Measurements from ENCODE around the gene GGN.

Gene GGN

DNA sequence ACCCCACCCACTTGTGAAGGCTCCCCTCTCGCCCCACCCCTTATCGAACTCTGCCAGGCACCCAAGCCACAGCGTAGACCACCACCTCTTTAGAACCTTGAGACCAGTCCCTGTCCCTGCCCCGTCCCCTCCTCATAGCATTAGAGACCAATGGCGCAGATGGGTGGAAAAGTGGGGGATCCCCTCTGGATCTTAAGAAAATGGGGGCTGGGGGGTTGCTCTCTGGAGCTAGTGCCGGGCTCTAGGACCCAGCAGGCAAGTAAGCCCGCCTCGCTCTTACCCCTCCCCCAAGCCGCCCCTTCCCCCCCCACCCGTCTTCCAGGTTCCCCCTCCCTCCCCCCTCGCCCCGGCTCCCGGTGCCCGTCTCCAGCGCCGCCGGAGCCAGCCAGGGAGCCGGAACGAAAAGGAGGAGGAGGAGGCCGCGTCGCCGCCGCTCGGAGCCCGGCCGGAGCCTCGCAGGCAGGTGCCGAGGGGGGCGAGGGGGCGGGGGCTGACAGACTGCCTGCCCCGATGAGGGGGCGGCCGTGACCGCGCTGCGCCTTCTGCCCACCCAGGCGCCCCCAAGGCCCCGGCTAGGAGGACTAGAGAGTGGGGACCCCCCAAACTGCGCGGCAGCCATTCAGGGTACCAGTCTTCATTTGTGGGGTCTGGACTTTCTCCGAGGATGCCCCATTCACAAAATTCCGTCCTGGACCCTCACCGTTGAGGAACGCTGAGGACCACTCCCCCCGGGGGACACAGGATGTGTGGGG lies 691 bp upstream of the GGN start, which contains the start of gene SPRED3:
TSS of gene SPRED3 (plus strand) at position 349 of the 752 bp plus-strand sequence. CDS start 1,606 bp downstream, outside the sequence.
- DNase-seq, result peak in 45 of 56 donors; percentile 20 to 82 (median 63)

DNA sequence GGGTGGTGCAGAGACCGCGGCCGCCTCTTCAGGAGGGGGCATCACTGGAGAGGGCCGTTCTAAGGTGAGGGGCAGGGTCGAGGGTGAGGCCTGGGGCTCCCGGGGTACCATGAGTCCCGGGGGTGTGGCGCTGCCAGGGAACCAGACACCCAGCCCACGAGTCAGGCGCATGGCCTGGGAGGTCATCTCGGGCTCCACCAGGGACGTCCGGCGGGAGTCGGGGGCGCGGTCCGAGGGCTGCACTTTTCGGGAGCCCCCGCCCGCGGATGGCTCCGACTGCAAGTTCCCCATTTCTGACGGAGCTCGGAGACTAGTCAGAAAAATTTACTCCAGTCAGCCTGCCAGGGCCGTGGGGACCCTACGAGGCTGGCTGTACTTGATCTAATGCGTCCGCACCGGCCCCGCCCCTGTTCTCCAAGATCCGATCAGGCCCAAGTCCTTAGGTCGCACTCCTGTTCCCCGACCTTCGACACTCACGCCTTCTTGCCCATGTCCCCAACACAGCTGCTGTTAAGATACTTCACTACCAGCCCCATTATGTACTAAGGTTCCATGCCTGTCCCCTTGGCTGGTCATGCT lies 774 bp downstream of the GGN start:
- DNase-seq, result no peak

DNA sequence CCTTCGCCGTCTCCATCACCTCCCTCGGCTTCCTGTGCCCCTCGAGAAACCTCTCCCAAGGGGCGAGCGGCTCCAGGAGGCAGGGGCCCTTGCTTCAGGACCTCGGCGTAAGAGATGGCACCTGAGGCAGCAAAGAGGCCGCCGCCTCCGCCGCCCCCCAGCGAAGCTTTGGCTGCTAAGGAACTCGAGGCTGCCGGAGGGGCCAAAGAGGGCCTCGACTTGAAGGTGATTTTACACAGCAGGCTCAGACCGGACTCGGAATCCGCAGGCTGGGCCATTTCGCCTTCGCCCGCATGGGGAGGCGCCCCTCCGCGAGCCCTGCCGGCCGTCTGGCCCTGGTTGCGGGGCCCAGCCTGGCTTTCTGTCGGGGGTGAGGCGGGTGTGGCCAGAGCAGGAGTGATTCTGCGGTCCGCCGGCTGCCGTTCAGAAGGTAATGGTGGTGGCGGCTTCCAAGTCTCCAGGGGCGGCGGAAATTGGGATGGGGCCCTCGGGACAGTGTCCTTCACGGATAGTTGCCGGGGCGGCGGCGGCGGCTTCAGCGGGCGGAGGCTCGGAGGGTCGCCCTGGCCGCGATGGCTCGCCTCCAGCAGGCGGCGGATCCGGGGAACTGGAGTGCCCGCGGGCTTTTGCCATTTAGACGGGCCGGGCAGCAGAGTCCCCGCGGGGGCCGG lies 1.4 kb downstream of the GGN start:
- DNase-seq, result no peak

DNA sequence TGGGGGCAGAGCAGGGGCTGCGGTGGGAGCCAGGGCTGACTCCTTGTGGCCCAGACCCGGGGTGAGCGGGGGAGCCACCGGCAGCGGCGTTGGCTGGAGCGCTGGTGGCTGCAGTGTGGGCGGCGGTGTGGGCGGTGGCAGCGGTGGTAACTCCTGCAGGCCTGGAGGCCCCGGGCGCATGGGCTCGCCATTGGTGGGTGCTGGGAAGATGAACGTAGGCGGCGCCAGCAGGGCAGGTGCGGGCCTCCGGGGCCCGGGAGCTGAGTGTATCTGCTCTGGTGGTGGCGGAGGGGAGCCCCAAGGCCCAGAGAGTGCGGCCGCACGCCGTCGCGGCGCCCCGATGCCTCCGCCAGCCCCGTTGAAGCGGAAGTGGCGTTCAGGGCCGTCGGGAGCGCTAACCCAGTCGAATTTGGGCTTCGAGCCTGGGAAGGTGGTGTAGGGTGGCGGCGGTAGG lies 2.0 kb downstream of the GGN start:
- no peak for DNase-seq

GRCh38 chr19:38385057-38385803 lies 2.6 kb downstream of the GGN start:
- DNase-seq, result no peak

DNA sequence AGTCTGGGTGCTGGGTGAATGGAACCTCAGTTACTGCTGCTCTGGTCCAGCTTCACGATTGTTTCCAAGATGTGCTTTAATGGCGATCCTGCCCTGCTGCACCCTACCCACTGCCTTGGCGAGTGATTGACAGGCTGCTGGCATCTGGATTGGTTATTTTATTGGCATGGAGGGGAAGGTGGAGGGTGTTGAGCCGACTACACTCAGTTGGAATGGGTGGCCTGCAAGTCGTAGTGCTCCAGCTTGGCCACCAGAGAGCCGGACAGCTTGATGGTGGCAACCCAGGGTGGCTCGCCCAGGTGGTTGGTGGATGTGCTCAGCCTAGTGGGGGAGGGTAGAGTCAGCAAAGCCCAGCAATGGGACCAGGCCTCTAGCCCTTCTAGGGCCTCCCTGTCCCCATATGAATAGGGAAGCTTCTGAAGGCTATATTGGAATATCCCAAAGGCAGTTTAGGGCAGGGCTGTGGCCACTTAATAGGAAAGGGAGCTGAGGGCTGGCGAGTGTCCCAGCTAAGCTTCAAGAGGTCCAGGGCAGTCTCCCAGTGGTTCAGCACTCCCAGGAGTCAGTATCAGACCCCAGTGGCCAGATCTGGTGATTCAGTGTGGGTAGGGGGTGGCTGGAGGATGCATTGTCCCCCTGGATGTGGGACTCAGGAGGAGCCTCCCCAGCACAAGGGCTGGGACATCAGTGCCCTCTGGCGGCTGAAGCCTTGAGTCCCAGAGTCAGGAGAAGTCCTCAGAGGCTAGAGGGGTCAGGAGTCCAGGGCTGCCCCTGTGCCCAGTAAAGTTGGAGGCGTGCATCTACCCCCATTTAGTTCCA lies 3.4 kb downstream of the GGN start:
- DNase-seq, result no peak

- DNase-seq, result no peak
Observed at GRCh38 chr19:38383743-38384142, 4.1 kb downstream of the GGN start.

GRCh38 chr19:38383184-38383583 lies 4.7 kb downstream of the GGN start:
- DNase-seq, result no peak

DNA sequence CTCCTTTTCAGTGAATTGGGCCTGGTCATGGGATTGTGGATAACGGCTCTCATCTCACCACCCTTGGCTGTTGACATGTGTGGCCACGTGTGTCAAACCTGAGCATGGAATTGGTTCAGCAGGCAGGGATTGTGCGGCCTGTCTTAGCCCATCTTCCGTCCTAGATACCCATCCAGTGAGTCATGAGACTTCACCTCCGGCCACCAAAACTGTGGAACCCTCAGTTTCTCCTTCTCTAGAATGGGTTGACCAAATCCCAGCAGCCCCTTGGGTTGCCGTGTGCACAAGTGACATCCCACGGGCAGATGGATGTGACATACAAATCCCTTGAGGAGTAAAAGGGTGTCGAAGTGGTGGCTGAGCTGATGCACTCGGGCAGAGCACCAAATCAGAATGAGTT lies 6.7 kb downstream of the GGN start:
- no peak for DNase-seq

GRCh38 chr19:38378866-38379265 lies 9.0 kb downstream of the GGN start:
- no peak for DNase-seq

- DNase-seq, result no peak
Observed at GRCh38 chr19:38377052-38377451, 10.8 kb downstream of the GGN start.

DNA sequence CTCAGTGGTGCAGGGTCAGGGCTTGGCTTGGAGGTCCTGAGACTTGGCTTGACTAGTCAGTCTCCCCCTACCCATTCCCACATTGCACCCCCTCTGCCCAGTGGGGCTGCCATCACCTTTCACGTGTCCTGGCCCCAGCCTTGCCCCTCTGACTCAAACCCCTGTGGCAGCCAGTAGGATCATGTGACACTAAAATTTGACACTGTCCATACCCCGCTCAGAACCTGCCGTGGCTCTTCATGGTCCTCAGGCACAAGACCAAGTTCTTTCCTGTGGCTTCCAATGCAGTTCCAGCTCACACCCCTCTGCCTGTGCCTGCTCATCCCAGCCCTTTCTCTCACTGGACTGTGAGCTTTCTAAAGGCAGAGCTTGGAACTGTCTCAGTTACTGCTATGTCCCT lies 11.3 kb downstream of the GGN start:
- DNase-seq, result no peak

DNA sequence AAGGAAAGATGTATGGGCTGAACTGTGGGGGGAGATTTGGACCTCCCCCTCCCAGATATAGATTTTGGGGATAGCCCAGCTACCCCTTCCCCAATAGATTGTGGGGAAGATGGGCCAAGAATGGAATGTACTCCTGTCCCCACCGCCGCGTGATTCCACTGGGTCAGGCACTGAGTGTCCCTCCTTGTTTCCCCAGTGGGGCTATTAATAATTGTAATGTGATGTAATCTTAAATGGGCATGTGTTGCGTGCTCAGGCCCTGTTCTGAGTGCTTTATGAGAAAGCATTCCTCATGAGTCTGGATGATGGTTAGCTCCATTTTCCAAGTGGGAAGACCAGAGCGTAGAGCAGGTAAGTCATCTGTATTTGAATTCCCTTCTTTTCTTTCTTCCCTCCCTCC lies 12.1 kb downstream of the GGN start:
- no peak for DNase-seq

- no peak for DNase-seq
Observed at GRCh38 chr19:38375098-38375493, 12.7 kb downstream of the GGN start.

- DNase-seq, result peak; percentile 78 to 100 (median 99)
Observed at GRCh38 chr19:38374332-38375097, 13.3 kb downstream of the GGN start, which contains the start of gene PSMD8. PSMD8 (plus strand) TSS chr19:38374571; CDS start chr19:38374602, 31 bp downstream.

- DNase-seq, result no peak
Observed at GRCh38 chr19:38373907-38374331, 13.9 kb downstream of the GGN start.

- DNase-seq, result no peak
Observed at GRCh38 chr19:38371081-38371480, 16.8 kb downstream of the GGN start.

- DNase-seq, result no peak
Observed at GRCh38 chr19:38370299-38370698, 17.5 kb downstream of the GGN start.

DNA sequence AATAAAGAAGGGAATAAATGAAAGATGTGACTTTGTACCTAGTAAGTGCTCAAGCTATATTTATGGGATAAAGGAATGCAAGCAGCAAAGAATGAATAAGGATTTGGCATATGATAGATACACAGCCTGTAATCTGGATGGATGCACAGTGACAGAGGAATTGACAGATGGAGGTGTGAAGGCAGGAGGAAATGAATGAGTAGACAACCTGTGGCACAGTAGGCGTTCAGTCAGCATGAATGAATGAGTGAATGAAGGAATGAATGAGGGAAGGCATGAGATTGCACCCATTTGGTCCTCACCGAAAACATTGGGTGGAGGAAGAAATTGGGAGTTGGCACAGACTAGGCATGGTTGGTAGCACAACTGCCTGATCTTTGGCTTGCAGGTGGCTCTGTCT lies 18.2 kb downstream of the GGN start:
- no peak for DNase-seq

DNA sequence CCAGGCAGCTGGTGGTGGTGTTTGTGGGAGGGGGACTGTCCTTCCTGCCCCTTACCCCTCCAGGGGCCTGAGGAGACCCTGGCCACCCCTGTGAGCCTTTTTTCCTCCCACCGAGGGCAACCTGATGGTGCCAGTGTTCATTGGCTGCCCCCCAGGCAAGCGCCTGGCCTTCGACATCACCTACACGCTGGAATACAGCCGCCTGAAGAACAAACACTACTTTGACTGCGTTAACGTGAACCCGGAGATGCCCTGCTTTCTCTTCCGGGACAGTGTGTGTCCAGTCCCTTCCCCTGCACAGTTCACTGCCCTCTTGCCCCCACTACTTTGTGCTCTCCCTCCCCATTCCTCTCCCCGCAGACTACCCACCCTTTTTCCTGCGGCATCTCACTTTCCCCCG lies 20.8 kb downstream of the GGN start:
- DNase-seq, result no peak
